DMS 273 (cell line): ENCODE measurements around the gene TMEM9.

Source experiments
- DNase-seq: peaks from one replicate; lab custom pipeline; 2025; ENCODE audit not compliant: unreplicated experiment; lab: John Stamatoyannopoulos, UW

The TMEM9 gene

DNA sequence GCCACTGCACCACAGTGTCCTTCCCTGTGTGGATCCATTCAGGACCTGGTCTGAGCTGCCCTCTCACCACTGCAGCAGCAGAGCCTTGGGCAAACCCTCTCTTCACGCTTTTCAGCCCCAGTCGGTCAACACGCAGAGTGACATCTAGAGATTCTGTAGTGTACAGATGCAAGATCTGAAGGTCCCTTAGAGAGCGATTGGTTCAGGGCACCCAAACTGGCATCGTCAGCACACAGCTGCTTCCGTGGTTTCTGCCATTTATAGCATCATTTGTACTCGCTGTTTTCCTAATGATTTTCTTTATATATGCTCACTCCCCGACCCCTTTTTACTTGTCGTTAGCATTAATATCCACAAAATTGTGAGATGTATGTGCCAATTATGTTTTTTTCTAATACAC is 25.8 kb downstream of the TMEM9 start:
- DNase-seq: no peak

DNA sequence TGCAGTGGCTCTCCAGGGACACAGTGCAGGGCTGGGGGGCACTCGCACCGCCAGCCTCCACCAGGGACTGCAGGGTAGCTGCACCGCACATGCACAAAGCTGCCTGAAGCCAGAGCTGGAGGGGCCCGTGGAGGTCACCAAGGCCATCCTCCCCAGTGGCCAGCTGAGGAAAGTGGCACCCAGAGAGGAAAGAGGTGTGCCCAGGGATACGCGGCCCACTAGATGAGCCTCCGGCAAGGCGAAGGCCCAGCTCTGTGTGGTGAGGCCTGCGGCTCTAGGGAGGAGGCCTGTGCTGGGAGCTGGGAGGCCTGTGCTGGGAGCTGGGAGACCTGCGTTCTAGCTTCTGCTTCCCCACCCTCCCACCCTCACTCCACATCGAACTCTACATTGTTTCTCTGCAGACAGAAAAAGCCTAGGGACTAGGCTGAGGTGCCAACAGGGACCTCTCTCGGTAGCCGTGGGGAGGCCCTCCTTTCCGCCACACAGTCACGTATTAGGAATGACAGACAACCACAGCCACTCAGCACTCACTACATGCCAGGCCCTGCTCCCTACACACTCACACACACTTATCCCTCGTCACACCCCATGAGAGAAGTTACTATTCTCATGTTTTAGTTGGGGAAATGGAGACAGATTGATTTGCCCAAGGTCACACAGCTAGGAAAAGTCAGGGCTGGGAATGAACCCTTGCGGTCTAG is 26.4 kb downstream of the TMEM9 start:
- no peak for DNase-seq

DNA sequence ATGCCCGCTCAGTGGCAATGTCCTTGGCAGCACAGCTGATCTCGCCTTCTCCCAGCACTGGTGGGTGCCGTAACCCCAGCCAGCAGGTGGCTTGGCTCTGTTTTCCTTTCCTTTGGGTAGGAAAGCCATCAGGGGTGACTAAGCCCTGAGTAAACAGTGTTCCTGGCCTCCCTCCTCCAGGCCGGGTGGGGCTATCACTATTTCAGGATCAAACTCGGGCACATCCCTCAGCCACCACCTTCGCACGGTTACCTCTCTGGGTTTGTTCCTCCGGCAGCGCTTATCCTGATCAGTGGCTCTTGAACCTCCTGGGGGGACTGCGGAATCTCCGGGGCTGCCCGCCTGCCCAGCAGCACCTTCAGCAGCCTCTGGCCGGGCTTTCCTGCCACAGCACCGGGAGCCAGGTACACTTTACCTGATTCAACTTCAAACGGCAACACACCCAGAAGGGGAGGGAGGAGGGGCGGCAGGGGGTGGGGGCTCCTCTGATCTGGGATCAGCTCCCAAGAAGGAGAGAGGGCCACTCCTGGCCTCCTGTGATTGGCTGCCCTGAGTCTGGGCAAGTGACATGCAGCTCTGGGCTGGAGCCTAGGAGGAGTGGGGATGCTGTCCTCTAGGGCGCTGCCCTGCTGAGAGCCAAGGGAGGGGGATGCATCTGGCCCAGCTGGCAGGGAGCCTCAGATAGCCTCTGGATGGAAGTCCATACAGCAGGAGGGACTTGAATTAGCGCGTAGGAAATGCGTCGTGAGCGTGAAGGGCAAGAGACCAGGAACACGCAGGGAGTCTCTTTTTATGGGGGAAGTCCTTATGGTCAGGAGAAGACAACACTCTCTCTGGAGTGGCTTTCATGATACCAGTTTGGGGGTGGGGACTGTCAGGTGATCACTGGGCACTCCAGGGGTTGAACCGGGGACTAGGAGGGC is 27.2 kb downstream of the TMEM9 start, which contains the start of gene ASCL5:
TSS of gene ASCL5 (minus strand) at position 353 of the 923 bp plus-strand sequence. CDS start 11,812 bp downstream, outside the sequence.
- peak; percentile 28 for DNase-seq

DNA sequence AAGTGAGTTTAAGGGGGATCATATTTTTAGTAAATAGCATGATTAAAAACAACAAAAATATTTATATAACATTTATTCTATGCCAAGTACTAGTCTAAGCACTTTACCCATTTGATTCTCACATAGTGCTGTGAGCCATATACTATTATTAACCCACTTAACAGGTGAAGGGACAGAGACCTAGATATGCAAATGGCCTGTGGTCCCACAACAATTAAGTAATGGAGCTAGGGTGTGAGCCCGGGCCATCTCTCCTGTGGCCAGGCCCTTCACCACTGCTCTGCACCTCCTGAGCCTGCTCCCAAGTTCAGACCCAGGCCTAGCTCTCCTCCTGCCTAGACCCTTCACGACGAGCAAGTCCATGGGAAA is 27.8 kb downstream of the TMEM9 start:
- no peak for DNase-seq

DNA sequence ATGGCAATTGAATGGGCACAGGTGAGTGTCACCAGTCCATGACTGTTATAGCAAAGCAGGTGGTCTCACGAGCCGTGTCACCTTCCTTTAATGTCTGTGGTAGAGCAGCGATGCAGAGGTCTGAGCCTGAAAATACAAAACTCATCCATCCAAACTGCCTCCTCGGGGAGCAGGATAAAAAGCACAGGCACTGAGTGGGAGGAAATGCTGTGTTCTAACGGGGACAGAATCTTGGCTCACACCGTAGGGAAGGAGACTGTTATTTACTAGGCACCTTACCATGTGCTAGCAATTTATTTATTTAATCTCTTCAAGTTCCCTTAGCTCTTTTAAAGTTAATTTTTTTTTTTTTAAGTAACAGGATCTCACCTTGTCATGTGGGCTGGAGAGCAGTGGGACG is 28.5 kb downstream of the TMEM9 start:
- no peak for DNase-seq

DNA sequence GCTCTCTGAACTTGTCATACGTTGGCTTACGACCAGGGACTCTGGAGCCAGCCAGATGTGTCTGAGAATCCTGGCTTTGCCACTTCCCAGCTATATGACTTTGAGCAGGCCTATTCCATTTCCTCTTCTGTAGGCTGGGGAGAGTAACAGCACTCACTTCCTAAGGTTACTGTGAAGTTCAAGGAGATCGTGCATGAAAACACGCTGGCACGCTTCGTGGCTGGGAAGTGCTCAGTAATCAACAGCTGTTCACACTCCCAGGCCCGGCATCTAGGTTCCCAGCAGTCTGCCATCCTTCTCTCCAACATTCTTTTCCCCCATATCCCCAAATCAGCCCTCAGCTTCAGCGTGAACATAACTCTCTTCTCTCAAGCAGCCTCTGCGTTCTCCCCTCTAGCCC is 29.3 kb downstream of the TMEM9 start:
- DNase-seq: peak; percentile 54

GRCh38 chr1:201123866-201124265 is 30.4 kb downstream of the TMEM9 start:
- DNase-seq: no peak

DNA sequence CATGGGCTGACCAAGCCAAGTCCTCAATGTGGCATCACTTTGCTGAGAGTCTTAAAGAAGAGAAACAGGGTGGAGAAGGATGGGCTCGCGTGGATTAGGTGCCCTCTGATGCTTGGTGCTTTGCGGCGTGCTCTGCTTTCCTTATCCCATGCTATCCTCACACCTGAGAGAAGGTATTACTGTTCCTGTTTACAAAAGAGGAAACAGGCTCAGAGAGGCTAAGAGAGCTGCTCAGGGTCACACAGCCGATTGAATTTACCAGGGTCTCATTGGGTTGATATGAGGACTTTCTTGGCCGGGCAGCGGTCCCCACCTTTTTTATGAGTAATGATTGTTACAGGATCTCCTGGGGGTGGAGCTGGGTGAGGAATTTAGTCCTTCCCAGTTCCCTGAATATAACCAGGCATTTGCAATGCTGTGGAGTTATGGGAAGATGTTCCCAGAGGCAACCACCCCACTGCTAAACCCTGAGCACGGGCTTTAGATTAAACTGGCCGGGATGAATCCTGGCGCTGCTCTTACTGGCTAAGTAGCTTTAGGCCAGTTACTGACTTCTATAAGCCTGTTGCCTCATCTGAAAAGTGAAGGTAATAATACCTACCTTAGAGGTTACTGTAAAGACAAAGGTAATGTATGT is 31.8 kb downstream of the TMEM9 start:
- no peak for DNase-seq

DNA sequence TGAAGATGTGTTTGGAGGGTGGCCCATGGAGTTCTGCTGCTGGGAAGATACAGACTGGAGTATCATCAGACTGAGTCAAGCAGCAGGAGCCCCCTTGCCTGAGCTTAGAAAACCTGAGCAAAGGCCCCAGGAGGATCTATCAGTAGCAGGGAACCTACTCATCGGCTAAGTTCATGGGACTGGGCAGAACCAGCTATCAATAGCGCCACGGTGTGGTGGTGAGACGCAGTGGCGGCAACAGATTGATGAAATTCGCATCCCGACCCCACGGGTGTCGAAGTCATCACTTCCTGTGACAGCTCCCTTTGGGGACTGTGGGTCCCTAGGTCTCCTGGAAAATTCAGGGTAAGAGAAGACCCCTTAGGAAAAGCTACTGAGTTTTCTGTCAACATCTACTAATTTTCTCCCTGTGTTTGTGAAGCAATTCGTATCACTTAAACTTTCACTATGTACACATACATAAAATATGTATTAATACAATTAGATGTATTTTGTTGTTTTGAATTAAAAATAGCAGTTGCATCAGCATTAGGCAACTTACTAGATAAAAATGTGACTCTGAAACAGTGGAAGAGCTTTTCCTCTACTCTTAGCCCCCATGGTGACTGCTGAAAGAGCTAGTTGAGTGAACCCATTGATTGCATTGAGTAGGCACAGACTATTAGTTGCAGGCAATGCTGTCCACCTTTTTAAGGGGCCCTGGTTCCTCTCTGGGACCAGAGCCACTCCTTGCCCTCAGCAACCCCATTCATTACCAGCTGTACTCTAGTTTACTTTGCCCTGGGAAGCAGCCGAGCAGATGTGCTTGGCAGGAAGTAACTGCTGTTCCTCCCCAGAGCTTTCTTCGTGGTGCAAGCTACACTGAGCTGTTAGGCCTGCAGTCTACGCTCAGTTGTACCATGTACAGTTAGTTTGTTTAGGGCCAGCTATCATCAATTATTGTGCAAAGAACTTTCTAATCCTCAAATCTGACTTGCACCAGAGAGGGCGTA is 34.8 kb downstream of the TMEM9 start:
- peak; percentile 65 for DNase-seq

- no peak for DNase-seq
Observed at GRCh38 chr1:201116091-201116490, 38.2 kb downstream of the TMEM9 start.

DNA sequence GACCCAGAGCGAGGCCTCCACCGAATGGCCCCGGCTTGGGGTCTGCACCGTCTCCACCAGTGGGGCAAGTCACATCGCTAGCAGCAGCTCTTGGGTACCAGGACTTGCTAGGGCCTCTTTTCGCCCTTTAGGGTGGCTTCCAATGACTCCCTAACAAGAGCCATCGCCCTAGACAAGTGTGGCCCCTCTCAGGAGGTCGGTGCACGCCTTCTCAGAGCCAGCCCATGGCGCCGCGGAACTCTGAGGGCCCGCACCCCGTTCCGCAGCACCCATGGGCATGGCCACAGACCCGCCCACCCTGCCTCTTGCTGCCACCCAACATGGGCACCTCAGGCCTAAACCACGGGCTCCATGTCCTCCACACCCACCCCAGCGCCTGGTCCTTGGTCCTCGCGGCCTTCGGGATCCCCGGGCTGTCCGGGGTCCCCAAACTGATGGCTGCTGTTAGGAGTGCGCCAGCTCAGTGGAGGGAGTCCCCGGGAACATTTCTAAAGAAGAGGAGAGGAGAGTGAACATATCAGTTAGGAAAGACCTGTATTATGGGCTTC is 38.8 kb downstream of the TMEM9 start:
- no peak for DNase-seq

- peak; percentile 99 for DNase-seq
Observed at GRCh38 chr1:201114245-201115131, 39.8 kb downstream of the TMEM9 start.

DNA sequence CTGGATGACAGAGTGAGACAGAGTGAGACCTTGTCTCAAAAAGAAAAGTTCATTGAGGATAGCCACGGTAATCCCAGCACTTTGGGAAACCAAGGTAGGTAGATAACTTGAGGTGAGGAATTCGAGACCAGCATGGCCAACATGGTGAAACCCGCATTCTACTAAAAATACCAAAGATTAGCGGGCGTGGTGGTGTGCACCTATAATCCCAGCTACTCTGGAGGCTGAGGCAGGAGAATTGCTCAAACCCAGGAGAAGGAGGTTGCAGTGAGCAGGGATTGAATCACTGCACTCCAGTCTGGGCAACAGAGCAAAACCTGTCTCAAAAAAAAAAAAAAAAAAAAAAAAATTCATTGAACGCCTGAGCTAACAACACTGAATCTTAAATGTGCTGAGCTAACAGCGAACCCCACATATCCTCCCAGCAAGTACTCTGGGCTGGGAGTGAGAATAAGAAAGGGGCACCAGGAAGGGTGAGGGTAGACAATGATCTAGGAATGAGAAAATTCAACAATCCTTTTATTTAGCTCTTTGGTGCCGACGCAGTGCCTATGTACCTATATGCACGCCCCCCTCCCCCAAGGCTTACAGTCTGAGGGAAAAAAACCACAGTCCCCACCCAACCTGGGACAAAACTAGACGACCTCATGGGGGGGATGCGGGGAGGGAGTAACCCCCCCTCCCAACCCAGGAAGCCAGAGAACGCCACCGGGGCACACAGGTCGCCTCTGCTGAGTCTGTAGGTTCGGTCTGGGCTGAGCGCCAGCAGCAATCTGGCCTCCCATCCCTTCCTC is 40.6 kb downstream of the TMEM9 start:
- DNase-seq: no peak

- no peak for DNase-seq
Observed at GRCh38 chr1:201112926-201113325, 41.3 kb downstream of the TMEM9 start.

GRCh38 chr1:201112173-201112731 is 42.0 kb downstream of the TMEM9 start, which contains the start of gene CACNA1S:
Gene CACNA1S (minus strand): TSS chr1:201112426. CDS start chr1:201112339, 87 bp downstream.
- DNase-seq: no peak

DNA sequence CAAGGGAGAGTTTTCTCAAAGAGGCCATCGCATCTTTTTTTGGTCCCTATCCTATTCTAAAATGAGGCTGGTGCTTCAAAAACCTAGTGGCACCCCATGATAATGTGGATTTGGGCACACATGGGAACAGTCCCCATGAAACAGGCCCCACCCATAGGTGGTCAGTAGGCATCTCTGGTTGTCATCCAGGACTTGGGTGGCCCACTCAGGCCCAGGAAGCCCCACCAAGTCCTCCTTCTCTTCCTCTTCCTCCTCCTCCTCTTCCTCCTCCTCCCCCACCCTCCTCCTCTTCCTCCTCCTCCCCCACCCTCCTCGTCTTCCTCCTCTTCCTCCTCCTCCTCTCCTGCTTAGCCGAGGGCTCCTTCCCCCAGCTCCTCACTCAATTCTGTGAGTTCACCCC is 42.6 kb downstream of the TMEM9 start:
- no peak for DNase-seq

DNA sequence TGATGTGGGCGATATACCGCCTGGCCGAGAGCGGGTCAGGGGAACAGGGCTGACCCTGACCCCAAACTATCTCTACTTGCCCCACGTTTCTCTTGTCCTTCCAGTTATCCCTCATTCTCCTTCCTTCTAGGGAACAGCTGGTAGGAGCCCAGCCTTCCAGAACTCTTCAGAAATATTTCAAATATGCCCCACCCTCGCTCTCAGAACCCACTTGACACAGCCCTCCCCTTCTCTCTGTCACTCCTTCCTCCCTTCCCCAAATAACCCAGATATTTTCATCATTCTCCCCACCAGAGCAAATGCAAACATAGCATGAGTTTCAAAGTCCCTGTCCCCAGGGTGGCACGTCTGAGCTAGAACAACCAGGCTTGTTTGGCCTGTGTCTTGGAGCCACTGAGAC is 43.1 kb downstream of the TMEM9 start:
- DNase-seq: no peak

DNA sequence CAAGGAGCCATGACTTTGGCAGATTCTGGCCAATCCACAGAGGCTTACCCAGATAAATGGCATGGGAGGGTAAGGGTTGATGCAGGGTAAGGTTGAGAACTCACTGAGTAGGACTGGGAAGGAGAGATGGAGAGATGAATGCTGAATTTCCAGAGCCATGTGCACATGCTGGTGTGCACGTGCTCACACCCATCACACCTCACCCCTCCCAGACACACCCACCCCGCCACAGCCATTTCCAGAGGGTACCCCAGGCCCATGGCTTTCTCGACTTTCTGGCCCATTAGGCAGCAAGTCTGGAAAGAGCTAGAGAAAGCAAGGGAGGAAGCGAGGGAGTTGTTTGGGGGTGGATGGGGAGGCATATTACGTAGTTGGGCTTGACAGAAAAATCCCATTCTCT is 43.7 kb downstream of the TMEM9 start:
- DNase-seq: no peak
